ENCODE measurements around the gene PHLDA1. TPM values are rescaled to one million over a fixed set of nuclear protein-coding genes. Genes with fewer than 3 reads are reported as not detected.
"Not testable (repeated sequence)": the region's sequence is repeated elsewhere in the genome, so short reads cannot be mapped to it uniquely, and the experiment has no call there.

Gene PHLDA1
- total and polyA plus RNA-seq, 12 donors = 1.5 to 43.5 (median 19.4) TPM

GRCh38 chr12:75994069-75994740, 37.4 kb downstream of the PHLDA1 start:
- Histone ChIP-seq H3K4me1 (peaks cover 0 to 16% (median 8%) of the 10 kb centered on the region in 9 donors), H3K9me3 (no peaks in the 10 kb centered on the region), H3K27ac (no peak overlapping the region), H3K27me3 (no peaks in the 10 kb centered on the region), H3K4me3 (no peak overlapping the region), H3K36me3 (no peaks in the 10 kb centered on the region)
- TF ChIP-seq, protein P1, sequence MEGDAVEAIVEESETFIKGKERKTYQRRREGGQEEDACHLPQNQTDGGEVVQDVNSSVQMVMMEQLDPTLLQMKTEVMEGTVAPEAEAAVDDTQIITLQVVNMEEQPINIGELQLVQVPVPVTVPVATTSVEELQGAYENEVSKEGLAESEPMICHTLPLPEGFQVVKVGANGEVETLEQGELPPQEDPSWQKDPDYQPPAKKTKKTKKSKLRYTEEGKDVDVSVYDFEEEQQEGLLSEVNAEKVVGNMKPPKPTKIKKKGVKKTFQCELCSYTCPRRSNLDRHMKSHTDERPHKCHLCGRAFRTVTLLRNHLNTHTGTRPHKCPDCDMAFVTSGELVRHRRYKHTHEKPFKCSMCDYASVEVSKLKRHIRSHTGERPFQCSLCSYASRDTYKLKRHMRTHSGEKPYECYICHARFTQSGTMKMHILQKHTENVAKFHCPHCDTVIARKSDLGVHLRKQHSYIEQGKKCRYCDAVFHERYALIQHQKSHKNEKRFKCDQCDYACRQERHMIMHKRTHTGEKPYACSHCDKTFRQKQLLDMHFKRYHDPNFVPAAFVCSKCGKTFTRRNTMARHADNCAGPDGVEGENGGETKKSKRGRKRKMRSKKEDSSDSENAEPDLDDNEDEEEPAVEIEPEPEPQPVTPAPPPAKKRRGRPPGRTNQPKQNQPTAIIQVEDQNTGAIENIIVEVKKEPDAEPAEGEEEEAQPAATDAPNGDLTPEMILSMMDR (IDR thresholded peaks at IDR 0.05) = no peak
- ATAC-seq = no peak
- WGBS, 2 donors = 79 to 86% methylated on average over 4 of the region's 4 CpGs
- no peak for DNase-seq
- intact Hi-C loops (cut with DNase I) = no loop called here

- TF ChIP-seq, protein P1 (IDR thresholded peaks at IDR 0.05) = no peak
- Histone ChIP-seq H3K27me3 (no peaks in the 10 kb centered on the region), H3K4me1 (peaks cover 0 to 4% (median 2%) of the 10 kb centered on the region in 9 donors), H3K4me3 (no peak overlapping the region), H3K27ac (no peak overlapping the region), H3K36me3 (no peaks in the 10 kb centered on the region), H3K9me3 (peaks cover 0 to 13% (median 0%) of the 10 kb centered on the region in 11 donors)
- intact Hi-C loops (cut with DNase I) = no loop called here
- 76 to 84% methylated on average over 5 of the region's 5 CpGs for WGBS, 2 donors
- DNase-seq (no peak), ATAC-seq (no peak)
Observed at GRCh38 chr12:75991753-75992152, 39.8 kb downstream of the PHLDA1 start.

GRCh38 chr12:75990189-75990912, 41.2 kb downstream of the PHLDA1 start:
- DNase-seq = no peak
- Histone ChIP-seq H3K36me3 (no peaks in the 10 kb centered on the region), H3K27me3 (no peaks in the 10 kb centered on the region), H3K27ac (no peak overlapping the region), H3K4me1 (no peaks in the 10 kb centered on the region), H3K4me3 (no peak overlapping the region), H3K9me3 (peaks cover 0 to 13% (median 0%) of the 10 kb centered on the region in 11 donors)
- no peak for ATAC-seq
- intact Hi-C loops (cut with DNase I) = no loop called here
- 84 to 88% methylated on average over 4 of the region's 4 CpGs for WGBS, 2 donors
- TF ChIP-seq, protein P1 (IDR thresholded peaks at IDR 0.05) = no peak

DNA sequence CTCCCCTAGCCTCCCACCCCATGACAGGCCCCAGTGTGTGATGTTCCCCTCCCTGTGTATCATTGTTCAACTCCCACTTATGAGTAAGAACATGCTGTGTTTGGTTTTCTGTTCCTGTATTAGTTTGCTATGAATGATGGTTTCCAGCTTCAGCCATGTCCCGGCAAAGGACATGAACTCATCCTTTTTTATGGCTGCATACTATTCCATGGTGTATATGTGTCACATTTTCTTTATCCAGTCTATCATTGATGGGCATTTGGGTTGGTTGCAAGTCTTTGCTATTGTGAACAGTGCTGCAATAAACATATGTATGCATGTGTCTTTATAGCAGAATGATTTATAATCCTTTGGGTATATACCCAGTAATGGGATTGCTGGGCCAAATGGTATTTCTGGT, 43.9 kb downstream of the PHLDA1 start:
- DNase-seq; H3K27ac ChIP-seq; ATAC-seq; H3K36me3 ChIP-seq; H3K27me3 ChIP-seq; H3K4me3 ChIP-seq; intact Hi-C loops (cut with DNase I): not testable (repeated sequence)
- WGBS, 2 donors = 100% methylated on average over 1 of the region's 1 CpG
- Histone ChIP-seq H3K4me1 (peaks cover 0 to 11% (median 5%) of the 10 kb centered on the region in 9 donors), H3K9me3 (peaks cover 0 to 13% (median 0%) of the 10 kb centered on the region in 11 donors)
